OCI-LY3 (cell line): Measurements from ENCODE around the gene HDAC7.
A peak's percentile ranks its signal among the peaks of the same experiment; 100 is the strongest.

Experiments used
- H2AFZ ChIP-seq: fragments of 200-600, 300-600 bp; shearing (Covaris generic); 2 replicates; pipeline ENCODE4 v1.6.0; 2014; ENCODE audit warnings: antibody characterized with exemption, low read depth, low read length
- H3K27ac ChIP-seq: fragments of 200-600, 300-600 bp; sonication (generic); 2 replicates; pipeline ENCODE4 v1.5.1; 2014; ENCODE audit warnings: mild to moderate bottlenecking, low read length, moderate library complexity, mixed read lengths
- H3K27me3 ChIP-seq: fragments of 200-600, 300-600 bp; sonication (generic); 2 replicates; pipeline ENCODE4 v1.6.1; 2014; ENCODE audit warnings: low read depth, low read length, mixed read lengths
- H3K36me3 ChIP-seq: fragments of 200-600, 300-600 bp; sonication (generic); replicated peaks from 2 replicates; pipeline ENCODE3; 2014; ENCODE audit warnings: low read depth, low read length, mixed read lengths
- H3K4me1 ChIP-seq: fragments of 300-600, 200-600 bp; sonication (generic); 2 replicates; pipeline ENCODE4 v1.6.1; 2014; ENCODE audit warnings: low read length, mixed read lengths
- H3K4me2 ChIP-seq: fragments of 200-600, 300-600 bp; sonication (generic); 2 replicates; pipeline ENCODE4 v1.6.1; 2014; ENCODE audit warnings: low read length, mixed read lengths
- H3K4me3 ChIP-seq: fragments of 300-600, 200-600 bp; sonication (generic); 2 replicates; pipeline ENCODE4 v1.5.1; 2014; ENCODE audit warnings: antibody characterized with exemption, mild to moderate bottlenecking, low read length, moderate library complexity
- H3K79me2 ChIP-seq: fragments of 300-600, 200-600 bp; shearing (Covaris generic); 2 replicates; pipeline ENCODE4 v1.6.1; 2014; ENCODE audit warnings: mild to moderate bottlenecking, low read length, mixed read lengths
- H3K9ac ChIP-seq: fragments of 300-600, 200-600 bp; shearing (Covaris generic); 2 replicates; pipeline ENCODE4 v1.6.0; 2014; ENCODE audit warnings: mild to moderate bottlenecking, low read length, moderate library complexity
- H3K9me3 ChIP-seq: fragments of 200-600, 300-600 bp; shearing (Covaris generic); 2 replicates; pipeline ENCODE4 v1.6.1; 2014; ENCODE audit warnings: low read length, mixed read lengths; ENCODE audit not compliant: insufficient read depth
- H4K20me1 ChIP-seq: fragments of 200-600, 300-600 bp; sonication (generic); 2 replicates; pipeline ENCODE4 v1.6.1; 2016; ENCODE audit warnings: low read length, mixed read lengths; ENCODE audit not compliant: insufficient read depth
- EZH2phosphoT487 ChIP-seq: fragments of 200-600 bp; shearing (Covaris generic); IDR thresholded peaks from 2 replicates; pipeline ENCODE4 v1.6.1; 2018; ENCODE audit warnings: antibody characterized with exemption, mixed run types, low read depth
- TF ChIP-seq, protein P1 (sequence below): fragments of 200-600, 300-600 bp; sonication (generic); IDR thresholded peaks from 2 replicates; pipeline ENCODE4 v1.5.1; 2014; ENCODE audit warnings: antibody characterized with exemption, low read length, low read depth

Gene HDAC7

DNA sequence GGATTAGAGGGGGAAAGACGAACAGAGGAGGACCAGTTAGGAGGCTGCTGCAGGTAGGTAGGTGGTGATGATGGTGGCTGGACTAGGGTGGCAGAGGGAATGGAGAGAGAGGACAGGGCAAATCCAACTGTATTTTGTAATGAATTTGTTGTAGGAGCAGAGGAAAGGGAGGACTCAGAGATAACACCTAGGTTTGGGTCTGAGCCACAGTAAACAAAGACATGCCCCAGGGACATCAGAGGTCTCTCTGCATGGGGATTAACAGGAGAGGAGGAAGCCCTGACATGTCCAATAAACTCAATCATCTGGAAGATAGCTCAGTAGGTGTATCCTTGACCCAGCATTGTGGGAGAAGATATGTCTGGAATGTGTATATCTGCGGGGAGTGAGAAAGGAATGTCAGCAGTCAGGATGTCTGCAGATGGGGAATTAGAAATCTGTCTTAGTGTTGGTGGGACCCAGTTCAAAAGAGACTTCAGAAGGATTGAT, 51.3 kb downstream of the HDAC7 start:
- Histone ChIP-seq H3K4me3 (no peak overlapping the region), H3K36me3 (no peaks in the 10 kb centered on the region), H3K9me3 (no peaks in the 10 kb centered on the region), H3K27me3 (peaks cover 9% of the 10 kb centered on the region), H2AFZ (no peak overlapping the region), H4K20me1 (no peaks in the 10 kb centered on the region), H3K4me2 (no peak overlapping the region), H3K27ac (no peak overlapping the region), H3K9ac (no peak overlapping the region), H3K4me1 (peaks cover 12% of the 10 kb centered on the region), H3K79me2 (no peaks in the 10 kb centered on the region)
- TF ChIP-seq, protein P1, sequence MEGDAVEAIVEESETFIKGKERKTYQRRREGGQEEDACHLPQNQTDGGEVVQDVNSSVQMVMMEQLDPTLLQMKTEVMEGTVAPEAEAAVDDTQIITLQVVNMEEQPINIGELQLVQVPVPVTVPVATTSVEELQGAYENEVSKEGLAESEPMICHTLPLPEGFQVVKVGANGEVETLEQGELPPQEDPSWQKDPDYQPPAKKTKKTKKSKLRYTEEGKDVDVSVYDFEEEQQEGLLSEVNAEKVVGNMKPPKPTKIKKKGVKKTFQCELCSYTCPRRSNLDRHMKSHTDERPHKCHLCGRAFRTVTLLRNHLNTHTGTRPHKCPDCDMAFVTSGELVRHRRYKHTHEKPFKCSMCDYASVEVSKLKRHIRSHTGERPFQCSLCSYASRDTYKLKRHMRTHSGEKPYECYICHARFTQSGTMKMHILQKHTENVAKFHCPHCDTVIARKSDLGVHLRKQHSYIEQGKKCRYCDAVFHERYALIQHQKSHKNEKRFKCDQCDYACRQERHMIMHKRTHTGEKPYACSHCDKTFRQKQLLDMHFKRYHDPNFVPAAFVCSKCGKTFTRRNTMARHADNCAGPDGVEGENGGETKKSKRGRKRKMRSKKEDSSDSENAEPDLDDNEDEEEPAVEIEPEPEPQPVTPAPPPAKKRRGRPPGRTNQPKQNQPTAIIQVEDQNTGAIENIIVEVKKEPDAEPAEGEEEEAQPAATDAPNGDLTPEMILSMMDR = no peak
- TF ChIP-seq EZH2phosphoT487 = no peak

DNA sequence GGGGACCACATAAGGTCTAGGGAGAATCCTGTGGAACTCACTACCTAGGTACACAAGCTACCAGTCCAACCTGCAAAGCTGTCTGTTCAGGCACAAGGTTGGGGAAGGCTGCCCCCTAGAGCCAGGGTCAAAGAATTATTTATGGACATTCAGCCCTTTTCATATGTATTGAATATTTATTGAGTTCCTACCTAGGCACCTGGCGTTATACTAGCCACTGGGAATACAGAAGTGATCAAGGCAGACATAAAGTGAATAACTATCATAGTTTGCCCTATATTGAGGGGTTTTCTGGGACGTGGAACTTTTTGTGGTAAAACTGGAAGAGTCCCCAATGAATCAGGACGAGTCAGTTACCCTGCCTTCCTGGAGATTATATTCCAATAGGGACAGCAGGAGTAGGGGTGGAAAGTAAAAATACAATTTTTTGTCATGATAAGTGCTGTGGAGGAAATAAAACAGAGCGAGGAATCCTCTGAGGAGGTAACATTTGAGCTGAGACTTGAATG, 52.4 kb downstream of the HDAC7 start:
- Histone ChIP-seq H3K4me1 (peaks cover 8% of the 10 kb centered on the region), H3K4me3 (no peak overlapping the region), H2AFZ (no peak overlapping the region), H3K9ac (no peak overlapping the region), H3K9me3 (no peaks in the 10 kb centered on the region), H3K79me2 (no peaks in the 10 kb centered on the region), H3K4me2 (no peak overlapping the region), H3K36me3 (no peaks in the 10 kb centered on the region), H3K27ac (no peak overlapping the region), H4K20me1 (no peaks in the 10 kb centered on the region), H3K27me3 (peaks cover 9% of the 10 kb centered on the region)
- TF ChIP-seq EZH2phosphoT487 = no peak
- TF ChIP-seq, protein P1 = peak; percentile 81

DNA sequence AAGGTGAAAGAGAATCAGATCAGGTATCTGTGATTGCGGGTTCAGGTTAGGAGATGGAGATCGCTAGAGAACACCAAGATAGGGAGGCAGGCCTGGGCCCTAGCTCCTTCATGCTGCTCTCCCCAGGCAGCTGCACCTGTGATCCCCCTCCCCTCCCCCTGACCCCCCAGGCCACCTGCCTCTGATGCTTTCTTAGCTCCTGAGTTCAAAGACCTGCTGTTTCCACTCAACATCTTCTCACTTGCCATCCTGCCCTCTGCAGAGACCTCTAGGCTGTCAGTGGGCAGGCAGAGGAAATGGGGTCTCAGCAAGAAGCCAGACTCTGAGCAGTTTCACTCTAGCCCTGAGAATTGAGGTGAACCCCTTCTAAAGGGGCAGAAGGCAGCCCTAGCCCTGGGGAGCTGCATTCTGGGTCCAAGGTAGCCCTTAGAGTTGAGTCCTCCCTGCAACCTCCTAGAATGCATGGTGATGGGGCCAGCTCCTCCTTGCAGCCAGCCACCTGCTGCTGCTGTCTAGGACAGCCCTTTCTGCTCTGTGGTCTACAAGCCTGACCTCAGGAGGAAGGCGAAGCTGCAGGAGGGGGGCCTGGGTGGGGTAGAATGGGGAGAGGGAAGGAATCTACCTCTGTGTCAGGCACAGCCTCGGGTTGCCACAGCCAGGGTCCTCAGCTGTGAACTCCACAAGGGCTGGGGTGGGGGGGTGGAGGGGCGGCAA, 53.0 kb downstream of the HDAC7 start:
- Histone ChIP-seq H3K27me3 (peaks cover 9% of the 10 kb centered on the region), H3K36me3 (no peaks in the 10 kb centered on the region), H3K9me3 (no peaks in the 10 kb centered on the region), H3K4me1 (peaks cover 4% of the 10 kb centered on the region; the same call in 1 of the 2 replicates), H3K4me3 (no peak overlapping the region), H4K20me1 (no peaks in the 10 kb centered on the region), H2AFZ (no peak overlapping the region), H3K4me2 (no peak overlapping the region), H3K79me2 (no peaks in the 10 kb centered on the region), H3K27ac (no peak overlapping the region), H3K9ac (no peak overlapping the region)
- TF ChIP-seq, protein P1 = no peak

DNA sequence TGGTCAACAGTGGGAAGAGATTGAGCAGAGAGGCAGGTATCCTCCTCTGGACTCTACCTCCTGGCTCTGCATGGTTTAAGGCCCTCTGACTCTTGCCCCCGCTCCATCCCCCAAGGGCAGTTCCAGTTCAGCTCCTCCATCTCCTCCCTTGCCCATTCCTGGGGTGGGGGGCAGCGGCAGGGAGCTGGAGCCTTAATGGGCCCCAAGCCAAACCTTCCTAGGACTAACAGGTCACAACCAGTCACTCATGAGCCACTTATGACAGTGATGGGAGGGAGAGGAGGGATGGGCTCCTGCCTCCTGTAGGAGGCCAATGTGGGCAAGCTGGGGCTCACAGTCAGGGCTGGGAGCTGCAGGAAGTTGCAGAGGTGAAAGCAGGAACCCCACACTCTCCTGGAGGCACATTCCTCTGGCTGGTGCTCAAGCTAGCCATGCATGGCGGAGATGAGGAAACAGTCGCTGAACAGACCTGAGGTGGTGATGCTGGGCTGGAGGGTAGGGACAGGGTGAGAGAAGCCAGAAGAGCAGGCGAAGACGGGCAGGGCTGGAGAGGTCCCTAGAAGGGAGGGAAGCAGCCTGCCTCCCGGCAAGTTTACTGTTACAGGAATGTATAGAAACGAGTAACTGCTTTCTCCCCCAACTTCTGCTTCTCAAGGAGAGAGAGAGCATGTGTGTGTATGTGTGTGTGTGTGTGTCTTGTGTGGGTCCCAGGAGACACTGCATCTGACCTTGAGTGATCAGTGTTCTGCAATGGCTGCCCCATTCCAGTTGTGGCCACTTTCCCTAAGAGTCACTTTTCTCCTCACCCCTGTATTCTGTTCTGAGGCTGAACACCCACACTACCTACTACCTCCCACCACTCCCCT, 56.0 kb downstream of the HDAC7 start:
- H3K79me2 ChIP-seq = no peaks in the 10 kb centered on the region
- H4K20me1 ChIP-seq = no peaks in the 10 kb centered on the region
- peaks cover 10% of the 10 kb centered on the region for H3K4me1 ChIP-seq
- no peak overlapping the region for H3K4me2 ChIP-seq
- no peak overlapping the region for H2AFZ ChIP-seq
- no peaks in the 10 kb centered on the region for H3K36me3 ChIP-seq
- peaks cover 6% of the 10 kb centered on the region for H3K27me3 ChIP-seq
- no peak overlapping the region for H3K4me3 ChIP-seq
- no peak overlapping the region for H3K9ac ChIP-seq
- TF ChIP-seq EZH2phosphoT487 = no peak
- TF ChIP-seq, protein P1 = no peak
- H3K9me3 ChIP-seq = no peaks in the 10 kb centered on the region
- H3K27ac ChIP-seq = no peak overlapping the region
